HUES6 (cell line): Measurements from ENCODE around the gene PRTN3.
"Not testable (repeated sequence)": the region's sequence is repeated elsewhere in the genome, so short reads cannot be mapped to it uniquely, and the experiment has no call there.

Experiments
- H3K27ac ChIP-seq: 2 replicates; pipeline ENCODE4 v1.7.0; 2013; ENCODE audit warnings: low read depth, mild to moderate bottlenecking, low read length, inconsistent platforms
- H3K27me3 ChIP-seq: 2 replicates; pipeline ENCODE4 v1.6.1; 2013; ENCODE audit warnings: low read length; ENCODE audit not compliant: control insufficient read depth, insufficient read depth
- H3K36me3 ChIP-seq: 2 replicates; pipeline ENCODE4 v1.6.1; 2013; ENCODE audit warnings: low read length; ENCODE audit not compliant: control insufficient read depth, insufficient read depth
- H3K4me1 ChIP-seq: 2 replicates; pipeline ENCODE4 v1.6.1; 2013; ENCODE audit warnings: low read length; ENCODE audit not compliant: control insufficient read depth, insufficient read depth
- H3K4me3 ChIP-seq: 2 replicates; pipeline ENCODE4 v1.5.1; 2013; ENCODE audit warnings: low read depth, low read length
- H3K9ac ChIP-seq: one replicate; pipeline ENCODE4 v1.6.1; 2013; ENCODE audit warnings: mild to moderate bottlenecking, low read length
- H3K9me3 ChIP-seq: 2 replicates; pipeline ENCODE4 v1.6.1; 2013; ENCODE audit warnings: low read depth, low read length; ENCODE audit not compliant: control insufficient read depth, insufficient read depth

The PRTN3 gene

GRCh38 chr19:812747-813218 is 28.0 kb upstream of the PRTN3 start:
- H3K27me3 ChIP-seq, result no peaks in the 10 kb centered on the region
- H3K9ac ChIP-seq, result no peak overlapping the region
- peaks cover 75% of the 10 kb centered on the region for H3K36me3 ChIP-seq
- H3K9me3 ChIP-seq, result no peaks in the 10 kb centered on the region
- H3K4me1 ChIP-seq, result no peaks in the 10 kb centered on the region
- no peak overlapping the region for H3K27ac ChIP-seq
- no peak overlapping the region for H3K4me3 ChIP-seq

- peaks cover 68% of the 10 kb centered on the region for H3K36me3 ChIP-seq
- no peak overlapping the region for H3K9ac ChIP-seq
- no peak overlapping the region for H3K27ac ChIP-seq
- H3K4me1 ChIP-seq, result no peaks in the 10 kb centered on the region
- no peaks in the 10 kb centered on the region for H3K27me3 ChIP-seq
- H3K4me3 ChIP-seq, result no peak overlapping the region
- no peaks in the 10 kb centered on the region for H3K9me3 ChIP-seq
These were observed 27.3 kb upstream of the PRTN3 start for GRCh38 chr19:813219-814151.

- H3K4me1 ChIP-seq, result no peaks in the 10 kb centered on the region
- peaks cover 59% of the 10 kb centered on the region for H3K36me3 ChIP-seq
- no peak overlapping the region for H3K9ac ChIP-seq
- no peaks in the 10 kb centered on the region for H3K27me3 ChIP-seq
- no peak overlapping the region for H3K27ac ChIP-seq
- no peaks in the 10 kb centered on the region for H3K9me3 ChIP-seq
- H3K4me3 ChIP-seq, result no peak overlapping the region
These were observed 26.4 kb upstream of the PRTN3 start for GRCh38 chr19:814152-815078.

- no peaks in the 10 kb centered on the region for H3K4me1 ChIP-seq
- no peak overlapping the region for H3K4me3 ChIP-seq
- H3K9me3 ChIP-seq, result no peaks in the 10 kb centered on the region
- H3K27ac ChIP-seq, result no peak overlapping the region
- H3K27me3 ChIP-seq, result no peaks in the 10 kb centered on the region
- peaks cover 51% of the 10 kb centered on the region for H3K36me3 ChIP-seq
- no peak overlapping the region for H3K9ac ChIP-seq
These were observed 25.6 kb upstream of the PRTN3 start for GRCh38 chr19:815079-815774.

GRCh38 chr19:815775-816499 is 24.9 kb upstream of the PRTN3 start:
- H3K9me3 ChIP-seq, result no peaks in the 10 kb centered on the region
- H3K36me3 ChIP-seq, result peaks cover 44% of the 10 kb centered on the region
- H3K27ac ChIP-seq, result no peak overlapping the region
- H3K4me1 ChIP-seq, result no peaks in the 10 kb centered on the region
- H3K4me3 ChIP-seq, result no peak overlapping the region
- no peaks in the 10 kb centered on the region for H3K27me3 ChIP-seq
- H3K9ac ChIP-seq, result no peak overlapping the region

GRCh38 chr19:816500-816857 is 24.3 kb upstream of the PRTN3 start:
- no peak overlapping the region for H3K4me3 ChIP-seq
- H3K4me1 ChIP-seq, result no peaks in the 10 kb centered on the region
- H3K9me3 ChIP-seq, result no peaks in the 10 kb centered on the region
- H3K36me3 ChIP-seq, result peaks cover 38% of the 10 kb centered on the region
- H3K27ac ChIP-seq, result no peak overlapping the region
- no peak overlapping the region for H3K9ac ChIP-seq
- H3K27me3 ChIP-seq, result no peaks in the 10 kb centered on the region

- H3K27ac ChIP-seq, H3K4me1 ChIP-seq, H3K9ac ChIP-seq, H3K27me3 ChIP-seq, H3K9me3 ChIP-seq, H3K4me3 ChIP-seq: not testable (repeated sequence)
- peaks cover 11% of the 10 kb centered on the region for H3K36me3 ChIP-seq
These were observed 20.6 kb upstream of the PRTN3 start for GRCh38 chr19:820212-820611.

- H3K4me3 ChIP-seq, result peak overlapping the region; percentile 68
- no peak overlapping the region for H3K9ac ChIP-seq
- H3K4me1 ChIP-seq, result peaks cover 3% of the 10 kb centered on the region; the same call in 1 of the 2 replicates
These were observed 19.5 kb upstream of the PRTN3 start for GRCh38 chr19:821231-821824.

GRCh38 chr19:821825-822503 is 18.8 kb upstream of the PRTN3 start, which contains the start of gene PLPPR3:
Gene PLPPR3 (minus strand): TSS chr19:821955. CDS start chr19:821559, 396 bp downstream.
- peaks cover 3% of the 10 kb centered on the region; the same call in 1 of the 2 replicates for H3K4me1 ChIP-seq
- H3K27ac ChIP-seq, result peak within 1 kb of the TSS; percentile 33; the same call in 1 of the 2 replicates
- H3K9ac ChIP-seq, result peak within 1 kb of the TSS; percentile 50
- no peaks in the 10 kb centered on the region for H3K27me3 ChIP-seq
- no peaks in the 10 kb centered on the region for H3K9me3 ChIP-seq
- no peaks in the 10 kb centered on the region for H3K36me3 ChIP-seq
- peak within 1 kb of the TSS; percentile 68 for H3K4me3 ChIP-seq

More at GRCh38 chr19:821231-821824, 19.5 kb upstream of the PRTN3 start:
- Histone ChIP-seq H3K36me3 (peaks cover 3% of the 10 kb centered on the region; the same call in 1 of the 2 replicates), H3K9me3 (no peaks in the 10 kb centered on the region), H3K27me3 (no peaks in the 10 kb centered on the region), H3K27ac (peak overlapping the region; percentile 33; the same call in 1 of the 2 replicates)
